Activated CD4-positive, alpha-beta T cell treated with anti-CD3 and anti-CD28 coated beads for 48 hours (primary cell): ENCODE data around the gene DPCD.

Experiments
- DNase-seq: peaks from one replicate; pipeline ENCODE4 v3.0.0-alpha.2; 2020

The DPCD gene

DNA sequence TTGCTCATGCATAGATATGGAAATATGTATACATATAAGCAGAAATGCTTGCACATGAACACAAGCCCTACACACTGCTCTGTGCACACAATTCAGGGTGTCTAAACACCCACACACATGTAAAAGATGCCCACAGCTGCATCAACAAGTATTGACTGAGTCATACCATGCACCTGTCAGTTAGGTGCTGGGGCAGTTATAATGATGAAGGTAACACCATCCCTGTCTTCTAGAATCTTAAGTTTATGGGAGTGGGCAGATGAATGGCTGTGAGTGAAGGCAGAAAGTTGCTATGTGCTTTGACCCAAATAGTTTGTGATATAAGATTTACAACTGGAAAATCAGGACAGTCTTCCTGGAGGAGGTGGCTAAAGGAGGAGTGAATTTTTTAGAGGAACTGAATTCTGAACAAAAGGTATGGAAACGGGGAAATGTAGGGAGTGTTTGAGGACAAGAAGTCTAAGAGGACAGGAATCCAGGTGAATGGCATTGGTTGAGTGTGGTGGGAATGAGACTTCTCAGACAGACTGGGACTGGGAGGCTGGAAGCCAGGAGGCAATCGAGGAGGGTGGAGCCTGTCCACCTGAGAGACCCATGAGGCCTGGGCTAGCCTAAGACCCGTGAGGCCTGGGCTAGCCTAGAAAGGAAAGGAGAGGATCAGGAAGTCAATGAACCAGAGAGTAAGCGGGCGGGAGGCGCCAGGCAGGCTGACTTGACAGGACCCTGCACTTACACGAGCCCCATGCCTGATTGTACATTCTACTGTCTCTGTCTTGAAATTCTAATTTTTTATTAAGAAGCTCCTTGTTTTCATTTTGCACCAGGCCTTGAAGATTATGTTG is 20.7 kb upstream of the DPCD start:
- DNase-seq, result no peak

DNA sequence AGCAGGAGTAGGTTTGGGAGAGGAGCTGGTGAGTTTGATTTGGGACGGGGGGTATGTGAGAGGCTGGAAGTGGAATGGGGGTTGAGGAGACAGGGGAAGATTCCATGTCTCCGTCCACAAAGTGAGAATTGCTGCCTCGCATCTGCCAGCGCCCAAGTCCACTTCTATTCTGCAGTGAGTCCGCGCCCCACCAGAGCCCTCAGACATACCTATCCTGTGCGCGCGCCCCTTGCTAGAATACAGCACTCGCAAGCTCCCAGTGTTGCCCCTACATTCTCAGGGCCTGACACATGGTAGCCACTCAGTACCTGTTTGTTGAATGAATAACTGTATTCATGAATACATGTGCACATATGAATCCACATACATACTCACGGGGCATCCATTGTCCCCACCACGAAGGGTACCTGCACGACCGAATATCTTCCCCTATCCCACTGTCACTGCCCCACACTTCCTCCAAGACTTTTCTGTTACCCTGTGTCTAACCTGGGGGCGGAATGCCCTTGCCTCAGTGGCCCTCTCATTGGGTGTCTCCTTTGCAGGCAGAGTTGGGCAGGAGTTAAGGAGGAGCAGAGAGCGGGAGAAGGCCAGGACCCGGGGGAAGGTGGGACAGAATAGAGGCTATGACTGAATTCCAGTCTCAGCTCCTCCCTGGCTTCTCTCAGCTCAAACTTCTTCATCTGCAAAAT is 19.9 kb upstream of the DPCD start:
- no peak for DNase-seq

DNA sequence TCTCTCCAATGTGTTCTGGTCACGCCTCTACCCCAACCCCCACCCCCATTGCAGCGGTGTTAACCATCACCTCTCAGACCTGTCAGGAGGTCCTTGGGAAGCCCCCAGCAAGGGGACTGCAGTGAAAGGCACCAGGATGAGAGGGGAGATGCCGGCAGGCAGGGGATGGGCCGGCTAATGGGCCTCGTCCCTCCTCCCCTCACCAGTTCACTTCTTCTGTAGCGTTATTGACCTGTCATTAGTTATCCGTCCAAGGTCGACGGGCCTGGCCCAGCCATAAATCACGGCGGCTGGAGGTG is 18.8 kb upstream of the DPCD start:
- no peak for DNase-seq

DNA sequence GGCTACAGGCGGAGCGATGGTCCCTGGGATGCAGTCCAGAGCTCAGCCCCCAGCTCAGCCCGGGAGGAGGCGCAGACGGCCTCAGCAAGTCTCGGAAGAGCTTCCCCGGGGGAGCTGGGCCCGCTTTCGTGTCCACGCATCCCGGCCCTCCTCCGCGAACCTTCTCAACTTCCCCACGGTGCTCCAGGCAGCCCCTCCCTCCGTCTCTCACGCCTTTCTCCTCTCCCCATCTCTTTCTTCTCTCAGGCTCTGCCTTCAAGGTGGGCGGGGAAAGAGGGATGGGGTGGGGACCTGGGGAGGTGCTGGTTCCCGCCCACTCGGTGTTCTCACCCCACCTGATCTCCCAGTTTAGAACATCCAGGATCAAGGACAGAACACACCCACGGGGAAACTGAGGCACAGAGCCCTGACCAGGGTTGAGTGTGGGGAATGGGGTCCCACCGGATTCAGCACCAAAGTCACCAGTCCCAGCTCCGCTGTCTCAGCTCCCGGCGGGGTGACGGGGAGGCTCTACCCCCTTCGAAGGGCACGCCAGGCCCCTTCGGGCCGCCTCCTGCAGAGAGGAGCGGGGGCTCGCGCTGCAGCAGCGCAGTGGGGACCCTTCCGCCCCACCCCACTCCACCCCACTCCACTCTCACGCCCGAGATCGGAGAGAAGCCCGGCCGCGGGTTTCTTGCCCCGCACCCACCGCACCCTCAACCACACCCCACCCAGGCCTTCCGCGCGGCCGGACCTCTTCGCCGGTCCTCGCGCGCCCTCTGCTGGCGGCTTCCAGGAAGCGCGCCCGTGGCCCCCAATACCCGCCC is 18.3 kb upstream of the DPCD start:
- DNase-seq, result peak; percentile 85

DNA sequence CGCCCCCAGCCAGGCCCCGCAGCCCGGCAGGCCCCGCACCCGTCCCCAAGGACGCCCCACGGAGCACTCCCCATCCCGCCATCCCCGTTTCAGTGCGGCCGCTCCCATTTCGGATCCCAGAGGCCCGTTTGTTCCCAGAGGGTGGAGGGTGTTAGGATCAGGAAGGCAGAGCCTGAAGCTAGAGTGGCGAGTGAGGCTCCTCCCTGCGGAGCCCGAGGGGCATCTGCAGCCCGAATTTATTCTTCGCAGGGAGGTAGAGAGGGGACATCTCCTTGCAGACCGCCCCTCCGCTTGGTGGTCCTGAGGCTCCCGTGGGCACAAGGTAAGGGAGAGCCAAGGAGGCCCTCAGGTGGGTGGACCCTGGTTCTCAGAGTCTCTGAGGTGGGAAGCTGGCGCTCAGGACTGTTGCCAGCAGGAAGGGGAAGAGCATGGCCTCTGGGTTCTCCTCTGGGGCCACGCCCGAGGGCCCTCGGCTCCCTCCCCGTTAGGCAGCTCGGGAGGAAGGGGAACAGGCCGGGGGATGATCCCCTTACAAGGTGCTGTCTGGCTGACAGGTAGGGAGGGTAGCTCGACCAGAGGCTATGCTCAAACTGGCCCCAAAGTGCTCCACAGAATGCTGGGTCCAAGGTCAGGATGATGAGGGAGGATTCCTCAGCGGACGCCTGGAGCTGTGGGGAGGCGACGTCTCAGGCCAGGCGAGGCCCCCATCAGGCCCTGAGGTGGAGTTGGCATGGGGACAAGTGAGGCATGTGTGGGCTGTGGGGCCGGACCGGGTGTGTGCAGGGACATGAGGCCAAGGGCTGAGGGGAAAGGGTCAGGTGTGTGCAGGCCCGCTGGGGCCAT is 17.5 kb upstream of the DPCD start:
- DNase-seq, result no peak

DNA sequence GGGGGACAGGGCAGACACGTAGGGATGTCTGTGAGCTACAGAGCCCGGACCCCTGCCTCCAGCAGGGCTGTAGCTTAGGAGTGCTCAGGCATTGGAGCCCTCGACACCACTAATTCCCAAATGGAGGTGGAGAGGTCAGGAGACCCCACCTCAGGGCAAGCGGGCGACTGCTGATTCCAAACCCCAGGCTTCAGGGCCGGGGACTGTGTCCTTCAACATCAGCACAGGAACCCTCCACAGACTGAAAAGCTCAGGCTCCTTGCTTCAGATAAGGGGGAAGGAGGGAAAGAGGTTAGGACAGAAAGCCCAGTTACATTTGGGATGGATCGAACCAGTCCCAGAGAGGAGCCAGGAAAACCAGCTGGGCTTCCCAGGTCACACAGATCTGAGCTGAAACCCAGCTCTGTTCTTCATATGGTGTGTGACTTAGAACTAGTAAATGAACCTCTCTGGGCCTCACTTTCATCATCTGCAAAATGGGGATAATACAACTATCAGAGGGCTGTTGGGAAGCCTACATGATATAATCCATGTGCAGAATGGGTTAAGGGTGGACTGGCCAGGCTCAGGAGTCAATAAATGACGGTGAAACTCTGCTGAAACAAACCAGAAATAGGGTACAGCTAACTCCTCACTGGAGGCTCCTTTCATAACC is 16.7 kb upstream of the DPCD start:
- no peak for DNase-seq

DNA sequence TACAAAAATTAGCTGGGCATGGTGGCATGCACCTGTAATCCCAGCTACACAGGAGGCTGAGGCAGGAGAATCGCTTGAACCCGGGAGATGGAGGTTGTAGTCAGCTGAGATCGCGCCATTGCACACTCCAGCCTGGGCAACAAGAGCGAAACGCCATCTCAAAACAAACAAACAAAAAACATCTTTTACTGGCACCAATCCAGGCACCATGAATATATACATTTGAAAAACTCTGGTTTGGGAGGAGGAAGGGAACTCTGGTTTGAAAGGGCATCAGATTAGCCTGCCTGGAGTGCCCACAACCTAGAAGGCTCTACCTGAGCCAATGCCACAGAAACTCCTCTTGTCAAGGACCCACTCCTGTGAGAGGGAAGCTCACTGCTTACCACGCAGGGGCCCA is 16.0 kb upstream of the DPCD start:
- no peak for DNase-seq

DNA sequence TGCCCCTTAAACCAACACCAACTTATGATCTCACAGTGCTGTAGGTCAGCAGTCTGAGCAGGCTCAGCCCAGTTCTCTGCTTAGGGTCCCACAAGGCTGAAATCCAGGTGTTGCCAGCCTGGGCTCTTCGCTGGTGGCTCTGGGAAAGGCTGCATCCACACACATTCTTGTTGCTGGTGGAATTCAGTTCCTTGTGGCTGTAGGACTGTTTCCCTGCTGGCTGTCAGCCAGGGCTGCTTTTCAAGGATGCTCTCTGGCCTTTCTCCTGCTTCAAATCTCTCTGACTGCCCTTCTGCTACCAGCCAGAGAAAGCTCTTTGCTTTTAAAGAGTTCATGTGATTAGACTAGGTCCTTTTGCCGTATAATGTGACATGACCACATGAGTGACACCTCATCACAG is 15.3 kb upstream of the DPCD start:
- no peak for DNase-seq

DNA sequence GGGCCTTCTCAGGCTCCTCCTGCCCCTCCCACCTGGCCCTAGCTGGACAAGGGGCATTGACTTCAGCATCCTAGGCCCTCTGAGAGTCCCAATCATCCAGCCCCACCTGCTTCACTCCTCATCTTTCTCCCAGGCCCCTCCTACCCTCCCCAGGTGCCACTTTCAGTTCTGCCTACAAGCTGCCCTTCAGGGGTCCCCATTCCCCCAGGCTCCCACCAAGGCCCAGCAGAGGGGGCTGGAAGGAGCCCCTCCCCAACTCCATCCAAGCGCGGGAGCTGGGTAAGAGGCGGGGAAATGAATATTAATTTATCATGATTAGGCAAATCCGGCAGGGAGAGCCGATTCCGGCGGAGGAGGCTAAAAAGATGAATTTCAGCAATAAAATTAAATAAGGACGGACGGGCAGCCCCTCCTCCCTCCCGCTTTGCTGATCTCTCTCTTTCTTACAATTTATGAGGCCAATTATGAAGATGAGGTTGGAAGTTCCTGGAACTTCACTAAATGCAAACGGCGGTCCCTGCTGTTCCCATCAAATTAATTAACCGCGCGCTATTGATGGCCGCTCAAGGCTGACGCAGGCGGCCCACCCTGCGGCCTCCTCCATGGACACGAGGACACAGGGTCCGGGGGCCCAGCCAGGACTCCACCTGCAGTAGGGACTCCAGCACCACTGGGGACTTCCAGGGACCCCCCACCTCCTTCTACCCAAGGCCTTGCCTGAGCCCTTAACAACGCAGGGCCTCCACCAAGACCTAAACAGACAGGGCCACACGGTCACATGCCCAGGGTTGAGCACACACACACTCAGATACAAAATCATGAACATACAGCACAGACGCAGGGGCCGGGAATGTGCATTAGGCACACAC is 14.0 kb upstream of the DPCD start:
- no peak for DNase-seq

DNA sequence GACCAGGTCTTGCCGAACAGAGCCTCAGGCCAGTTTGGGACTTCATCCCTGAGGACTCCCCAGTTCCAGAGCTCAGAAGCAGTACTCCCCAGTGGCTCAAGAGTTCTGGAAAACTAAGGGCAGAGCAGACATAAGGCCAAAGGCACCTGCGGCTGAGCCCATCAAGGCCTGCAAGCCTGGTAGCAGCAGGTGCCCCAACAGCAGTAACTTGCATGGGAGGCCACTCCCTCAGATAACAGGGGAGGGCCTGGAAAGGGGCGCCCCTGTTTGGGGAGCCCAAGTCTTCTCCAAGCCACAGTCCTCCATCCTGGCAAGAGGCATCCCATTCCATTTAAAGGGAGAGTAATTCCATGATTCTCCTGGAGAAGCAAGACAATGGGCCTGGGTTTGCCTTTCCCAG is 13.0 kb upstream of the DPCD start:
- DNase-seq, result no peak

DNA sequence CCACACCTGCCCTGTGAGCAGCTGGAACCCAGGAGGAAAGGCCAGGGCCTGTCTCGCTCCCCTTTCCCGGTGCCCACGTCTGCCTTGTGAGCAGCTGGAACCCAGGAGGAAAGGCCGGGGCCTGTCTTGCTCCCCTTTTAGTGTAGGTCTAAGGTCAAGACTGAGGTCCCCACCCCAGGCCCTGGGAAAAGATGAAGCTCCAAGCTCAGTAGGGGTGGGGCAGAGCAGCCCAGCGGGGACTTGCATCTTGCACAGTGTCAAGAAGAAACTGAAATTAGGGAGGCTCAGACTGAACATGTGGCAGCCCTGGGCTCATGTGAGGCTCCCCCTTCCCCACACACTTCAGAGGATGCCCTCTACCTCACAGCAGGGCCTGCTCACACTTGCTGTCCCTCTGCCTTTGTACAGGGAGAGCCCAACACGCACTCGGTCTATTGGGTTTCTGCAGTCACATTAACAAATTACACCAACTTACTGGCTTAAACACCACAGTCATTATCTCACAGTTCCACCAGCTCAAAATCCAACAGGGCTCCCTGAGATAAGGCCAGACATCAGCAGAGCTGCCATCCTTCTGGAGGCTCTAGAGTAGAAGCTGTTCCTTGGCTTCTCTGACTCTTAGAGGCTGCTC is 12.4 kb upstream of the DPCD start:
- no peak for DNase-seq

DNA sequence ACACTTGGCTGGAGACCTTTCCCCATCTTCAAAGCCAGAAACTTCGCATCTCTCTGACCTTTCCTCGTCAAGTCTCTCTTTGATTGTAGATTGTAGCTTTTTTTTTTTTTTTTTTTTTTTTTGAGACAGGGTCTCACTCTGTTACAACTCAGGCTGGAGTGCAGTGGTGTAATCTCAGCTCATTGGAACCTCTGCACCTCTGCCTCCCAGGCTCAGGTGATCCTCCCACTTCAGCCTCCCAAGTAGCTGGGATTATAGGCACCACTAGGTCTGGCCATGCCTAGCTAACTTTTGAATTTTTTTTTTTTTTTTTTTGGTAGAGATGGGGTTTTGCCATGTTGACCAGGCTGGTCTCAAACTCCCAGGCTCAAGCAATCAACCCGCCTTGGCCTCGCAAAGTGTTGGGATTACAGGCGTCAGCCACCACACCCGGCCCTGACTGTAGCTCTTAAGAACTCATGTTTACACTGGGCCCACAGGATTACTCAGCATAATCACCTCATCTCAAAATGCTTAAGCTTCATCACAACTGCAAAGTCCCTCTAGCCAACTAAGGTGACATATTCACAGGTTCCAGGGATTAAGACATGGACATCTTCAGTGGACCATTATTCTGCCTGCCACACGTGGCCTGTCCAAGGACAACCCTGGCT is 11.8 kb upstream of the DPCD start:
- DNase-seq, result no peak

DNA sequence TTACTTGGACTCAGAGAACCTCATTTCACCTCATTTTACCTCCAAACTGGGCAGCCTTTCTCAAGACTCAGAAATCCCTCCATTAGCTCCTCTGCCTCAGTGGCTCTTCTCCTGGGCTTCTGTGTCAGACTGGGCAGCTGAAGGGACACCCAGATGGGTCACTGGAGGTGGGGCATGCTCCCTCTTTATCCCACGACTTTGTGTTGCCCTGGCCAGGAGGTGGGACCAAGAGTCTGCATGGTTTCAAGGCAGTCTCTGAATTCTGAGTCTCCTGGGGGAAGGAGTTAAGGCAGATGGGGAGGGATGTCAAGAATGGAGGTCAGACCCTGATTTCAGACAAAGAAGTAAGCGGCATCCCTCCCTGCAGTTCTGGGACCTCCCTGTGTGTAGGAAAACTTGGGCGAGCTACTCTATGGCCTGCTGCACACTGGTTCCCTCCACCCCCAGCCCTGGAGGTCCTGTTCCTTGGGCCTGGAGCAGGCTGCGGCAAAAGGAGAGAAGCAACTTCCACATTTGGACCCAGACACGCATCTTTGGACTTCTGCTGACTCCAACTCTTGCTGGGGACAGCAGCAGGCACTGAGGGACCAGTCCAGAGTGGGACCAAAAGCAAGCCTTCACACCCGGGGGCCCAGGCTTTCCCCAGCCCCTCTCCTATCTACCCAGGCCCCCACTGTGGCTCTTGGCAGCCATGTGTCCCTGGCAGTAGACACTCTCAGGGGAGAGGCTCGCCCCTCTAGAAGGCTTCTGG is 10.8 kb upstream of the DPCD start:
- no peak for DNase-seq

DNA sequence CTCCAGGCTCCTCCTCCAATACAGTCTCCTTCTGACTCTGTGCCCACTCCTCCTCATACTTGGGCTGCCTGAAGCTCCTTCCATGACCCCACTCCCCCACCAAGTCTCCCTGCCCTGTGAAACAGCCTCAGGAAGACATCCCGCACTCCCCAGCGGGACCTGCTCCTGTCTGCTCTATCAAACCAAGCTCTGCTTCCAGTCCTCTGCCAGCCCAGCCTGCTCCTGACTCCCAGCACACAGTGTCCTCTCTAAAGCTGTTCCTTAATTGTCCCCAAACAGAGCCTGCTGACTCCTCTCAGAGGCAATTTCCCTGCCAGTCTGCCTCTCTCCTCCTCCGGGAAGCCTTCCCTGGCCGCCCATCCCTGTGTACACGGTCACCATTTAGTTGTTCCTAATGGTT is 9.9 kb upstream of the DPCD start:
- no peak for DNase-seq

DNA sequence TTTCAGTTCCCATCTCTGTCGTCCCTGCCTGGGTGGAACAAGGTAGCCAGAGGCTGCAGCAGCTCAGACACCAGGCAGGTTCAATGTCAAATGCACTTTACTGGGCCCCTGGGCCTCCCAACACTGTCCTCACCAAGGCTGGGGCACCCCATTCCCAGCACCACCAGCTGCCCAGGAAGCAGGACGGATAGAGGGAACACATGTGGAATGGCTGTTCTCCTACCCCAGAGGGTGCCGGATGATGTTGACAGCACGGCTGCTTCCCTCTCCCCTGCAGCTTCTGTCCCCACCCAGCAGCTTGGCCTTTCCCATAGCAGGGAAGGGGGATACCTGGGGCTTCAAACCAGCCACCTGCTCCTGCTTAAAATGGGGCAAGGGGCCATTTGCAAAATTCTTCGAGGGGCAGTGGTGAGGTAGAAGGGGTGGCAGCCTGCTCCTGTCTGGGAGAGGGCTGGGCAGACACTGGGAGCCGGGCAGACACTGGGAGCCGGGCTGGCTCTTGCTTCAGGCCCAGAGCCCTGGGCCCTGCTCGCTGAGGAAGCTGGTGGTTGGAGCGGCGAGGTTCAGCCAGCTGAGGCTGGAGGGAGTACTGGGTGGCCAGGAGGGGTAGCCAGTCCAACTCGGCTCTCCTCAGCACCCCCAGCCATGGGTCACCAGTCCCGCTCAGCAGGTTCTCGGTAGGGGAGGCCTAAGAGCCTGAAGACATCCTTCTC is 9.2 kb upstream of the DPCD start:
- DNase-seq, result no peak

DNA sequence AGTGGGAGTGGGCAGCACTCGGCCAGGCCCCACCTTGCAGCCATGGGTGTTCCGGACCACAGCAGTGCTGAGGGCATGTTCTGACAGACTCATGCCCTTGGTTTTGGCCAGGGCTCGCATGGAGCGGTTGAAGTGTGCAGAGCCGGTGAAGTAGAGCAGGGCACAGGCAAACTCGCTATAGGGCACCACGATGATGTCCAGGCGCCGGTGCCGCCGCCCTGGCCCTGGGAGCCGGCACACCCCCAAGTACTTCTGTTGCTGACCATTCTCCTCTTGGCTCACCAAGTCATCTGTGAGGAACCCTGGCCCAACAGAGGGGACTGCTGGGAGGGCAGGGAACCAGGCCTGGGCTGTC is 8.6 kb upstream of the DPCD start:
- no peak for DNase-seq

DNA sequence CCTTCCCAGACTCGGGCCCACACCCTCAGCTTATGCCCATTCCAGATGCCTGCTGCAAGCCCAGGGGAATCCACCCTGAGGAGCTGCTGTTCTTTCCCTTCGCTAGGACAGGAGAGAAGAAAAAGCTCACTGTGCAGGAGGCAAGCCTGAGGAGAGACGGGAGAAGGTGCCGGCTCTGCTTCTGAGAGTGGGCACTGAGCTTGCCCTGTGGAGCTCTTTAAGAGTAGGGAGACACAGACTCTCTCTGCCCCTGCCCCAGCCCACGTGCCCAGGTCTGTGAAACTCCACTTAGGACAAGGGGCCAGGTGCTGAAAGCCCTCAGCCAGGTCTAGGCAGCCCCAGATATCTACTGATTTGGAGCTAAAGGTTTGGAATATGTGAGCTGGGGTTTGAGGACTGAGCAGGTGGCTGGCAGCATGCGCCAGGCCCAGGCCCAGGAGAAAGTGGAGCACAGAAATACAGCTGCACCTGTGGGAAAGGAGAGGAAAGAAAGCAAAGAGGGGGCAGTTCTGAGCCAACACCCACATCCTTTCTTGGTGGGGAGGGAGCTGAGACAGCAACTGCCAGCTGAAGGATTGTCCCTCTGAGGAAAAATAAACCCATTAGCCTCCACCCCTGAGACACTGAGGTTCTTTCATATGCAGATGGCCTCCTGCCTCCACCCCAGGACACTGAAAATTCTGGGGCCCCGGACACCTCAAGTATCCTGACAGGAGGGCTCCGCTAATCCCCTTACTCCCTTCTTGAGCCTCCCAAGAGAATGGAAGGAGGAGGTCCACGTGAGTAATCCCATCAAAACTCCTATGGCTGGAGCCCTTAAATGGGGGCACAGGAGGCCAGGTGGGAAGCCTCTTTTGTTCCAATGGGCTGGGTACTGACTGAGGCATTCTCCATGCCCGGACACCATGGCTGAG is 7.4 kb upstream of the DPCD start:
- no peak for DNase-seq

DNA sequence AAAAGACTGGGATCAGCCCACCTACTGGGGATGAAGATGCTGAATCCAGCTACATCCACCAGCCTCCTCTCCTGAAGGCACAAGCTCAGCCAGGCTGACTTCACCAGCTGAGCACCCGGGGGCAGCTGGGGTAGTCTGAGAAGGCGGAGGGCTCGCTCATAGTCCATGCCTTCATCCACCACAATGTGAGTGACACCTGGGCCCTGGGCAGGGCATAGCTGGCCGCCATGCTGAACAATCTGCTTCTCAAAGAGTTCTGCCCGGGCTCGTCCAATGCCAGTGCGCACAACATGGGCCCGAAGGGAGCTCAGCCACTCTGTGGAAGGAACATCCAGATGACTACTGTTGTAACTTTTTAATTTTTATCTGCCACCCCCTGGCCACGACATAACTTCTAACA is 2.3 kb upstream of the DPCD start:
- no peak for DNase-seq
